HepG2 (cell line): Measurements from ENCODE around the gene CHID1. TPM values are rescaled to one million over a fixed set of nuclear protein-coding genes. Genes with fewer than 3 reads are reported as not detected.

Experiments
- JUN ChIP-seq: sonication (generic); formaldehyde crosslinking; IDR thresholded peaks from 2 replicates; pipeline ENCODE4 v1.4.0; 2020; ENCODE audit warnings: mild to moderate bottlenecking, missing genetic modification reagents
- KDM3A ChIP-seq: IDR thresholded peaks from 2 replicates; pipeline ENCODE4 v1.6.1; 2018; ENCODE audit warnings: low read depth, missing compliant biosample characterization
- MAX ChIP-seq: IDR thresholded peaks from 2 replicates; pipeline ENCODE4 v1.6.1; 2012; ENCODE audit warnings: inconsistent platforms
- MEIS1 ChIP-seq: sonication (generic); formaldehyde crosslinking; IDR thresholded peaks from 2 replicates; pipeline ENCODE4 v1.9.0; 2021; ENCODE audit warnings: mild to moderate bottlenecking, missing genetic modification reagents, moderate library complexity, borderline replicate concordance
- NONO ChIP-seq, 2 experiments: fragments of 450-650 bp in 1 of 2; sonication (generic) in 1 of 2; formaldehyde crosslinking in 1 of 2; IDR thresholded peaks in 1 of 2; conservative IDR thresholded peaks in 1 of 2; 2 replicates each; pipeline versions ENCODE4 v1.6.1 to v1.8.0; 2017 to 2022; ENCODE audit warnings: mild to moderate bottlenecking in 1 of 2, missing genetic modification reagents in 1 of 2, moderate library complexity in 1 of 2
- NRL ChIP-seq: sonication (generic); formaldehyde crosslinking; IDR thresholded peaks from 2 replicates; pipeline ENCODE4 v1.5.0; 2020; ENCODE audit warnings: missing genetic modification reagents, mild to moderate bottlenecking, moderate library complexity, borderline replicate concordance
- POLR2AphosphoS5 ChIP-seq: IDR thresholded peaks from 2 replicates; pipeline ENCODE4 v1.6.1; 2012; ENCODE audit warnings: low read depth, low read length
- RBFOX2 ChIP-seq: fragments of 200-400 bp; formaldehyde crosslinking; IDR thresholded peaks from 2 replicates; pipeline ENCODE4 v1.6.1; 2017; ENCODE audit warnings: low read depth, mild to moderate bottlenecking, low read length
- ZBTB14 ChIP-seq: sonication (generic); formaldehyde crosslinking; IDR thresholded peaks from 2 replicates; pipeline ENCODE4 v1.4.0; 2020; ENCODE audit warnings: missing genetic modification reagents
- ZNF274 ChIP-seq: sonication (generic); formaldehyde crosslinking; IDR thresholded peaks from 2 replicates; pipeline ENCODE4 v1.5.1; 2020; ENCODE audit warnings: mild to moderate bottlenecking, missing genetic modification reagents
- ZNF331 ChIP-seq: sonication (generic); formaldehyde crosslinking; IDR thresholded peaks from 2 replicates; pipeline ENCODE4 v1.4.0; 2020; ENCODE audit warnings: missing genetic modification reagents
- ZNF777 ChIP-seq: sonication (generic); formaldehyde crosslinking; IDR thresholded peaks from 2 replicates; pipeline ENCODE4 v1.4.0; 2020; ENCODE audit warnings: missing genetic modification reagents
- ZNF800 ChIP-seq: sonication (generic); formaldehyde crosslinking; IDR thresholded peaks from 2 replicates; pipeline ENCODE4 v1.4.0; 2020; ENCODE audit warnings: missing genetic modification reagents
- ZNF891 ChIP-seq: sonication (generic); formaldehyde crosslinking; IDR thresholded peaks from 2 replicates; pipeline ENCODE4 v1.5.0; 2020; ENCODE audit warnings: mild to moderate bottlenecking, missing genetic modification reagents
- polyA plus RNA-seq, 8 experiments: library from polyadenylated mRNA; depleted of rRNA in 3 of 8; stranded (reverse) in 7 of 8; unstranded in 1 of 8; fragments of >200 nt; fragmentation: Illumina TruSeq in 4 of 8; extraction: Trizol in 4 of 8; gene quantifications; 2 replicates each; pipeline versions ENCODE4 v1.2.1 to v1.2.3, GENCODE V29; 2011 to 2016; ENCODE audit warnings: low read depth in 4 of 8, missing spikeins in 1 of 8, mixed read lengths in 1 of 8; ENCODE audit not compliant: insufficient read depth in 1 of 8
- total RNA-seq, 5 experiments: library from RNA; depleted of rRNA; stranded (reverse); fragments of >200 nt; fragmentation: Illumina TruSeq; extraction: Trizol; gene quantifications; 2 replicates each; pipeline ENCODE4 v1.2.3, GENCODE V29; 2016; ENCODE audit warnings: low read depth in 1 of 5
- TF ChIP-seq, protein P1 (sequence below): sonication (generic); formaldehyde crosslinking; IDR thresholded peaks from 2 replicates; pipeline ENCODE4 v1.5.0; 2020; ENCODE audit warnings: missing genetic modification reagents
- TF ChIP-seq, protein P2 (sequence below): sonication (generic); formaldehyde crosslinking; IDR thresholded peaks from 2 replicates; pipeline ENCODE4 v1.4.0; 2020; ENCODE audit warnings: low read depth, missing genetic modification reagents

Gene CHID1
- total and polyA plus RNA-seq, 2 of the 13 experiments (the other 11 are each of a cell fraction or from before 2014, with no cell fraction given), result 65.1 to 93.6 TPM

- TF ChIP-seq ZNF891 (CRISPR knock-in tag), result peak; percentile 25; the same call in 1 of the 2 replicates
- peak; percentile 96 for TF ChIP-seq ZNF331 (CRISPR knock-in tag)
- 0 out of 2 replicates have a peak, but pooled peaks have one; percentile 15 for TF ChIP-seq KDM3A (CRISPR knock-in tag)
- TF ChIP-seq MEIS1 (CRISPR knock-in tag), result no peak
- TF ChIP-seq ZNF800 (CRISPR knock-in tag), result 0 out of 2 replicates have a peak, but pooled peaks have one; percentile 51
- peak; percentile 57; the same call in 1 of the 2 replicates for TF ChIP-seq POLR2AphosphoS5
- 0 out of 2 replicates have a peak, but pooled peaks have one; percentile 33 for TF ChIP-seq ZNF274
- TF ChIP-seq NONO (IDR thresholded peaks at IDR 0.05), result no peak
- 0 out of 2 replicates have a peak, but pooled peaks have one; percentile 41 for TF ChIP-seq NONO (CRISPR knock-in tag; conservative IDR thresholded peaks at IDR 0.05)
- peak; percentile 67 for TF ChIP-seq ZBTB14 (CRISPR knock-in tag)
- TF ChIP-seq ZNF777 (CRISPR knock-in tag), result 0 out of 2 replicates have a peak, but pooled peaks have one; percentile 3
- peak; percentile 86 for TF ChIP-seq RBFOX2
- no peak for TF ChIP-seq JUN (CRISPR knock-in tag)
- TF ChIP-seq, protein P1, sequence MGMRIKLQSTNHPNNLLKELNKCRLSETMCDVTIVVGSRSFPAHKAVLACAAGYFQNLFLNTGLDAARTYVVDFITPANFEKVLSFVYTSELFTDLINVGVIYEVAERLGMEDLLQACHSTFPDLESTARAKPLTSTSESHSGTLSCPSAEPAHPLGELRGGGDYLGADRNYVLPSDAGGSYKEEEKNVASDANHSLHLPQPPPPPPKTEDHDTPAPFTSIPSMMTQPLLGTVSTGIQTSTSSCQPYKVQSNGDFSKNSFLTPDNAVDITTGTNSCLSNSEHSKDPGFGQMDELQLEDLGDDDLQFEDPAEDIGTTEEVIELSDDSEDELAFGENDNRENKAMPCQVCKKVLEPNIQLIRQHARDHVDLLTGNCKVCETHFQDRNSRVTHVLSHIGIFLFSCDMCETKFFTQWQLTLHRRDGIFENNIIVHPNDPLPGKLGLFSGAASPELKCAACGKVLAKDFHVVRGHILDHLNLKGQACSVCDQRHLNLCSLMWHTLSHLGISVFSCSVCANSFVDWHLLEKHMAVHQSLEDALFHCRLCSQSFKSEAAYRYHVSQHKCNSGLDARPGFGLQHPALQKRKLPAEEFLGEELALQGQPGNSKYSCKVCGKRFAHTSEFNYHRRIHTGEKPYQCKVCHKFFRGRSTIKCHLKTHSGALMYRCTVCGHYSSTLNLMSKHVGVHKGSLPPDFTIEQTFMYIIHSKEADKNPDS, result 0 out of 2 replicates have a peak, but pooled peaks have one; percentile 47
- TF ChIP-seq, protein P2, sequence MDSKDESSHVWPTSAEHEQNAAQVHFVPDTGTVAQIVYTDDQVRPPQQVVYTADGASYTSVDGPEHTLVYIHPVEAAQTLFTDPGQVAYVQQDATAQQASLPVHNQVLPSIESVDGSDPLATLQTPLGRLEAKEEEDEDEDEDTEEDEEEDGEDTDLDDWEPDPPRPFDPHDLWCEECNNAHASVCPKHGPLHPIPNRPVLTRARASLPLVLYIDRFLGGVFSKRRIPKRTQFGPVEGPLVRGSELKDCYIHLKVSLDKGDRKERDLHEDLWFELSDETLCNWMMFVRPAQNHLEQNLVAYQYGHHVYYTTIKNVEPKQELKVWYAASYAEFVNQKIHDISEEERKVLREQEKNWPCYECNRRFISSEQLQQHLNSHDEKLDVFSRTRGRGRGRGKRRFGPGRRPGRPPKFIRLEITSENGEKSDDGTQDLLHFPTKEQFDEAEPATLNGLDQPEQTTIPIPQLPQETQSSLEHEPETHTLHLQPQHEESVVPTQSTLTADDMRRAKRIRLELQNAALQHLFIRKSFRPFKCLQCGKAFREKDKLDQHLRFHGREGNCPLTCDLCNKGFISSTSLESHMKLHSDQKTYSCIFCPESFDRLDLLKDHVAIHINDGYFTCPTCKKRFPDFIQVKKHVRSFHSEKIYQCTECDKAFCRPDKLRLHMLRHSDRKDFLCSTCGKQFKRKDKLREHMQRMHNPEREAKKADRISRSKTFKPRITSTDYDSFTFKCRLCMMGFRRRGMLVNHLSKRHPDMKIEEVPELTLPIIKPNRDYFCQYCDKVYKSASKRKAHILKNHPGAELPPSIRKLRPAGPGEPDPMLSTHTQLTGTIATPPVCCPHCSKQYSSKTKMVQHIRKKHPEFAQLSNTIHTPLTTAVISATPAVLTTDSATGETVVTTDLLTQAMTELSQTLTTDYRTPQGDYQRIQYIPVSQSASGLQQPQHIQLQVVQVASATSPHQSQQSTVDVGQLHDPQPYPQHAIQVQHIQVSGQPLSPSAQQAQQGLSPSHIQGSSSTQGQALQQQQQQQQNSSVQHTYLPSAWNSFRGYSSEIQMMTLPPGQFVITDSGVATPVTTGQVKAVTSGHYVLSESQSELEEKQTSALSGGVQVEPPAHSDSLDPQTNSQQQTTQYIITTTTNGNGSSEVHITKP (CRISPR knock-in tag), result peak; percentile 94
- TF ChIP-seq MAX, result peak; percentile 52
- peak; percentile 81; the same call in 1 of the 2 replicates for TF ChIP-seq NRL (CRISPR knock-in tag)
These were observed 650 bp upstream of the CHID1 start (continued) for GRCh38 chr11:911031-911889.
